Measurements from ENCODE around the gene SLC6A18. TPM values are rescaled to one million over a fixed set of nuclear protein-coding genes. Genes with fewer than 3 reads are reported as not detected.

SLC6A18 gene
- total and polyA plus RNA-seq, 2 experiments from 2014 or later = not detected

DNA sequence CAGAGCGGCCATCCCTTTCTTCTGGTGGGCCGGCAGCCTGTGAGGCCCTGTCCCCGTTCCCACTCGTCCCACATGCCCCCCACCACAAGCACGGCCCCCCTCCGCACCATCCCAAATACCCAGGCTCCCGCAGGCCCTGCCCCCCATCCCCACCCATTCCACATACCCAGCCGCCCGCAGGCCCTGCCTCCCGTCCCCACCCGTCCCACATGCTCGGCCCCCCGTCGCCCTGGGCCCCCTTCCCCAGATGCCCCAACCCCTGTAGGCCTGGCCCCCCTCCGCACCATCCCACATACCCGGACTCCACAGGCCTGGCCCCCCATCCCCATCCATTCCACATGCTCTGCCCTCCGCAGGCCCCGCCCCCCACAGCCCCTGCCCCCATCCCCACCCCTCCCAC is 12.3 kb upstream of the SLC6A18 start:
- Histone ChIP-seq H3K9me3 (ENCODE audit: low read depth) (no peaks in the 10 kb centered on the region), H3K27ac (no peak overlapping the region), H3K4me3 (no peak overlapping the region), H3K4me1 (ENCODE audit: low read depth) (no peaks in the 10 kb centered on the region), H3K36me3 (no peaks in the 10 kb centered on the region), H3K27me3 (no peaks in the 10 kb centered on the region)
- DNase-seq (ENCODE audit: low read depth in 1 of 2, low spot score in 1 of 2) = no peak
- TF ChIP-seq, protein P1, sequence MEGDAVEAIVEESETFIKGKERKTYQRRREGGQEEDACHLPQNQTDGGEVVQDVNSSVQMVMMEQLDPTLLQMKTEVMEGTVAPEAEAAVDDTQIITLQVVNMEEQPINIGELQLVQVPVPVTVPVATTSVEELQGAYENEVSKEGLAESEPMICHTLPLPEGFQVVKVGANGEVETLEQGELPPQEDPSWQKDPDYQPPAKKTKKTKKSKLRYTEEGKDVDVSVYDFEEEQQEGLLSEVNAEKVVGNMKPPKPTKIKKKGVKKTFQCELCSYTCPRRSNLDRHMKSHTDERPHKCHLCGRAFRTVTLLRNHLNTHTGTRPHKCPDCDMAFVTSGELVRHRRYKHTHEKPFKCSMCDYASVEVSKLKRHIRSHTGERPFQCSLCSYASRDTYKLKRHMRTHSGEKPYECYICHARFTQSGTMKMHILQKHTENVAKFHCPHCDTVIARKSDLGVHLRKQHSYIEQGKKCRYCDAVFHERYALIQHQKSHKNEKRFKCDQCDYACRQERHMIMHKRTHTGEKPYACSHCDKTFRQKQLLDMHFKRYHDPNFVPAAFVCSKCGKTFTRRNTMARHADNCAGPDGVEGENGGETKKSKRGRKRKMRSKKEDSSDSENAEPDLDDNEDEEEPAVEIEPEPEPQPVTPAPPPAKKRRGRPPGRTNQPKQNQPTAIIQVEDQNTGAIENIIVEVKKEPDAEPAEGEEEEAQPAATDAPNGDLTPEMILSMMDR (IDR thresholded peaks at IDR 0.05; ENCODE audit: low read depth, low read length) = no peak

- Histone ChIP-seq H3K36me3 (no peaks in the 10 kb centered on the region), H3K27me3 (no peaks in the 10 kb centered on the region), H3K9me3 (ENCODE audit: low read depth) (no peaks in the 10 kb centered on the region), H3K27ac (no peak overlapping the region), H3K4me3 (no peak overlapping the region), H3K4me1 (ENCODE audit: low read depth) (no peaks in the 10 kb centered on the region)
- TF ChIP-seq, protein P1 (IDR thresholded peaks at IDR 0.05; ENCODE audit: low read depth, low read length) = no peak
- no peak for DNase-seq (ENCODE audit: low read depth in 1 of 2, low spot score in 1 of 2)
Observed at GRCh38 chr5:1213508-1214162, 11.5 kb upstream of the SLC6A18 start.

GRCh38 chr5:1214163-1214935 is 10.8 kb upstream of the SLC6A18 start:
- no peaks in the 10 kb centered on the region for H3K27me3 ChIP-seq
- TF ChIP-seq, protein P1 (IDR thresholded peaks at IDR 0.05; ENCODE audit: low read depth, low read length) = no peak
- no peak overlapping the region for H3K27ac ChIP-seq
- H3K4me3 ChIP-seq = no peak overlapping the region
- no peaks in the 10 kb centered on the region for H3K36me3 ChIP-seq
- no peak for DNase-seq (ENCODE audit: low read depth in 1 of 2, low spot score in 1 of 2)
- H3K4me1 ChIP-seq (ENCODE audit: low read depth) = no peaks in the 10 kb centered on the region
- no peaks in the 10 kb centered on the region for H3K9me3 ChIP-seq (ENCODE audit: low read depth)

- DNase-seq (ENCODE audit: low read depth in 1 of 2, low spot score in 1 of 2) = no peak
Observed at GRCh38 chr5:1214936-1215220, 10.3 kb upstream of the SLC6A18 start.

DNA sequence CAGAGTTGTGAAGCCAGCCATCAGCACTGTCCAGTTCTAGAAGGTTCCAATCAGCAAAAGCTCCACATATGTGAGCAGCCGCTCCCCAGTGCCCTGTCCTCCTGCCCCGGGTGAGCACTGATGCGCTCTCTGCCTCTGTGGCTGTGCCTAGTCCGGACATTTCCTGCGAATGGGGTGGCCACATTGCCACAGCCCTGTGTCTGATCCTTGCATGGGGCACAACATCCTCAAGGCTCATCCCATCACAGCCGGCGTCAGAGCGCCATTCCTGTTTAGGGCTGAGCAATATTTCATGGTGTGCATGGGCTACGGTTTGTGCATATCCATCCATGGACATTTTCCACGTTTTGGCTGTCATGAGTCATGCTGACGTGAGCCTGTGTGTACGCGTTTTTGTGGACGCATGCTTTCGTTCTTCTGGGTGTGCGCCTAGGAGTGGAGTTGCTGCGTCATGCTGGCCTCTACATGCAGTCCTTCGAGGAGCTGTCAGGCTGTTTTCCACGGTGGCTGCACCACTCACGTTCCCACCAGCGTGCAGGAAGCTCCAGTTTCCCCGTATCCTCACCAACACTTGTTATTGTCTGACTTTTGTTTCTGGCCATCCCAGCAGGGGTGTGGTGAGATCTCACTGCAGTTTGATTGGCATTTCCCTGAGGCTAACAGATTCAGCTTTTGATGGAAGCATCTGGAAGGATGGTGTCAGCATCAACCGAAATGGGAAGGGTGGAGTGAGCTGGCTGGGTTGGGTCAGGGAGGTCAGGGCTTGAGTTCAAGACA is 9.7 kb upstream of the SLC6A18 start:
- DNase-seq (ENCODE audit: low read depth in 1 of 2, low spot score in 1 of 2) = no peak
- TF ChIP-seq, protein P1 (IDR thresholded peaks at IDR 0.05; ENCODE audit: low read depth, low read length) = no peak
- Histone ChIP-seq H3K36me3 (no peaks in the 10 kb centered on the region), H3K4me1 (ENCODE audit: low read depth) (no peaks in the 10 kb centered on the region), H3K27me3 (no peaks in the 10 kb centered on the region), H3K9me3 (ENCODE audit: low read depth) (no peaks in the 10 kb centered on the region), H3K27ac (no peak overlapping the region), H3K4me3 (no peak overlapping the region)

More at GRCh38 chr5:1214936-1215220, 10.3 kb upstream of the SLC6A18 start:
- TF ChIP-seq, protein P1 (IDR thresholded peaks at IDR 0.05; ENCODE audit: low read depth, low read length) = no peak
- no peak overlapping the region for H3K27ac ChIP-seq
- H3K4me1 ChIP-seq (ENCODE audit: low read depth) = no peaks in the 10 kb centered on the region
- H3K9me3 ChIP-seq (ENCODE audit: low read depth) = no peaks in the 10 kb centered on the region
- no peaks in the 10 kb centered on the region for H3K27me3 ChIP-seq
- H3K4me3 ChIP-seq = no peak overlapping the region
- H3K36me3 ChIP-seq = no peaks in the 10 kb centered on the region
